Stimulated activated CD8-positive, alpha-beta memory T cell treated with anti-CD3 and anti-CD28 coated beads, Interleukin-2, amount 100 ng/mL, for 1 hour (primary cell): ENCODE data around the gene TMF1.
A peak's percentile ranks its signal among the peaks of the same experiment; 100 is the strongest.

Source experiments
- DNase-seq, 2 donors: peaks; one replicate each; pipeline ENCODE4 v3.0.0-alpha.2; 2020; ENCODE audit warnings: low read depth in 2 of 2

The TMF1 gene

GRCh38 chr3:69051756-69052471 is at the start of gene TMF1:
TMF1 (minus strand) TSS chr3:69052333; CDS start chr3:69052086, 247 bp downstream.
- DNase-seq: peak; percentile 95 to 97

DNA sequence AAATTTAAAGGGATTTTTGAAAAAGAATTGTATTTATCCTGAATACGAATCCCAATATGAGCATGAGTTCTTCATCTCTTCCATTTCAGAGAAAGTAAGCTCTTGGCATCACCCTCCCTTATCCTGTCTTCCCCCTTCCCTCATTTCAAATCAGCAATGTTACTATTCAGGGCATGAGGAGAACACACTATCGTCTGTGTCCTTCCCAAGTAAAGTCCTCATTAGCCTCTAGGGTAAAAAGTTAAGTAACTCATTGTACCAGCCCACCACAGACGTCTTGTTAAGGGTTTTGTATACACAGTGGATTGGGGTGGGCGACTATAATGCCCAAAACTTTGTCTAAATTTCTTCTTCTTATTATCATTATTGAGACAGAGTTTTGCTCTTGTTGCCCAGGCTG is 47.4 kb upstream of the TMF1 start:
- no peak for DNase-seq

DNA sequence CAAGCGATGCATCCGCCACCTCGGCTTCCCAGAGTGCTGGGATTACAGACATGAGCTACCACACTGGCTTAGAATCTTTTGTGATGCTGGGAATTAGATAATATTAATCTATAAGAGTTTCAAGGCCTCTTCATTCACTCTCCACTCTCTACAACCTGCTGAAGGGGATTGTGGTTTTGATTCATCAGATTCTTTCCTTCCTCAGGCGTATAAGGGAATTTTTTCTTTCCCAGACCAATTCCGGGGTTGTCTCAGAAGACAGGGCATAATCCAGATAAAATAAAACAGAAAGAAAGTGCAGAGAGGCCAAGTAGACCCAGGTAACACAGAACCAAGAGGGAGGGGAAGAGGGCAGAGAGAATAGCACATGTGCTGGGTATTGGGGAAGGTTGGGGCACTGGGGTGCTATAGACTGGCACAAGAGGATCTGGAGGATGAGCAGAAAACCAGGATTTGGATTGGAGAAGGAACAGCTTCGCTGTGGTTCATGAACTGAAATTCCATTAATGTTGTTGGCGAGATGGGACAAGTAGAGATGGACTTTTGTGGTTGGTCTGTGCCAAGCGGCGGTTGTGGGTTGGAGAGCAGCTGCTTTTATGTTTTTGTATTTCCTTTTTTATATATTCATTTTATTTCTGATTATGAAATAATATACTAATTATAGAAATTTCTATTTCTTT is 45.4 kb upstream of the TMF1 start:
- DNase-seq: no peak

- DNase-seq: no peak
Measured at GRCh38 chr3:69096299-69096698, 44.2 kb upstream of the TMF1 start.

GRCh38 chr3:69095636-69096035 is 43.5 kb upstream of the TMF1 start:
- no peak for DNase-seq

GRCh38 chr3:69094467-69095205 is 42.5 kb upstream of the TMF1 start:
- no peak for DNase-seq

DNA sequence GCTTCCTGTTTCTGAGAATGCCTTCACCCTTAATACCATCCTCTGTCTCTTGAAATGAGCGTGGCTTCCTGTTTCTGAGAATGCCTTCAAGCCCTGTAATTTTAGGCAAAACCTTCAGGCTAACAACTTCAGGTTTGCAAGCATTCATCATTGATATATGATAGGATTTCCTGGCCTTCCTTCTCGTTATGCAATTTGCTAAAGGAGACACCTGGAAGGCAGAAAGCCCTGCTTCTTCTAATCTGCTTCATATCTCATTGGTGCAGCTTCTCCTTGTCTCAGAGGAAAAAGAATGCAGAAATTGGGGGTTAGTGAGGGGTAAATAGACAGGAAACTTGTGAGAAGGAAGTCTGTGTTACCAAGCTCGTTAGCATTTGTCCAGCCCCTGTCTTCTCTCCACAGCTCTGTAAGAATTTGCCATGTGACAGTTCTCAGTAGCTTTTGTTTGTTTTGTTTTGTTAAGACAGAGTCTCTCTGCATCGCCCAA is 39.9 kb upstream of the TMF1 start:
- DNase-seq: no peak

GRCh38 chr3:69091389-69092029 is 39.4 kb upstream of the TMF1 start:
- DNase-seq: no peak

- DNase-seq: no peak
Measured at GRCh38 chr3:69090021-69090420, 37.9 kb upstream of the TMF1 start.

GRCh38 chr3:69088063-69088462 is 35.9 kb upstream of the TMF1 start:
- DNase-seq: no peak

DNA sequence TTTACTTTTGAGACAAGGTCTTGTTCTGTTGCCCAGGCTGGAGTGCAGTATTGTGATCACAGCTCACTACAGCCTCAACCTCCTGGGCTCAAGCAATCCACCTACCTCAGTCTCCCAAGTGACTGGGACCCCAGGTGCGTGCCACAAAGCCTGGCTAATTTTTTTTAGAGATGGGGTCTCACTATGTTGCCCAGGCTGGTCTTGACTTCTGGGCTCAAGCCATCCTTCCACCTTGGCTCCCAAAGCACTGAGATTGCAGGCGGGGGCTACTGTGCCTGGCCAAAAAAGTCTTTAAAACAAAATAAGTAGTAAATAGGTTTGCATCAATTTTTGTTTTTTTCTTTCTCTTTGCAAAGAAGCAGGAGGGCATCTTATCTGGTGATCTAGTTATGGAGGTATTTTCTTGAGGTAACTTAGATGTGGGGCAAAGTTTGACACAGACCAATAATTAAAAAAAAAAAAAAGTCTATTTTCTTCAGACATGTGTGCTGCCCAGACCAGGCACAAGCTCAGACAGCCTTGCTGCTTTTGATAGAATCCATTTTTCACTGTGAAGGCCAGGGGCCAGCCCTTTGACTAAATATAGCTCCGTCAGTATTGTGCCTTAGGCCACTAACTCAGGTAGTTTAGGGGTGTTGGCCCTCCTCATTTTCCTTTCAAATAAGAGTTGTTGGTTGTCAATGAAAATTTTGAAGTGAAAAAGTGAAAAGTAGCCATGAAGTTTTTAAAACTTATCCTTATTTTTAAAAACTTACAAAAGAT is 35.1 kb upstream of the TMF1 start:
- no peak for DNase-seq

- peak; percentile 44 to 64 for DNase-seq
Measured at GRCh38 chr3:69085833-69086722, 33.9 kb upstream of the TMF1 start.

GRCh38 chr3:69085168-69085832 is 33.2 kb upstream of the TMF1 start:
- DNase-seq: no peak

DNA sequence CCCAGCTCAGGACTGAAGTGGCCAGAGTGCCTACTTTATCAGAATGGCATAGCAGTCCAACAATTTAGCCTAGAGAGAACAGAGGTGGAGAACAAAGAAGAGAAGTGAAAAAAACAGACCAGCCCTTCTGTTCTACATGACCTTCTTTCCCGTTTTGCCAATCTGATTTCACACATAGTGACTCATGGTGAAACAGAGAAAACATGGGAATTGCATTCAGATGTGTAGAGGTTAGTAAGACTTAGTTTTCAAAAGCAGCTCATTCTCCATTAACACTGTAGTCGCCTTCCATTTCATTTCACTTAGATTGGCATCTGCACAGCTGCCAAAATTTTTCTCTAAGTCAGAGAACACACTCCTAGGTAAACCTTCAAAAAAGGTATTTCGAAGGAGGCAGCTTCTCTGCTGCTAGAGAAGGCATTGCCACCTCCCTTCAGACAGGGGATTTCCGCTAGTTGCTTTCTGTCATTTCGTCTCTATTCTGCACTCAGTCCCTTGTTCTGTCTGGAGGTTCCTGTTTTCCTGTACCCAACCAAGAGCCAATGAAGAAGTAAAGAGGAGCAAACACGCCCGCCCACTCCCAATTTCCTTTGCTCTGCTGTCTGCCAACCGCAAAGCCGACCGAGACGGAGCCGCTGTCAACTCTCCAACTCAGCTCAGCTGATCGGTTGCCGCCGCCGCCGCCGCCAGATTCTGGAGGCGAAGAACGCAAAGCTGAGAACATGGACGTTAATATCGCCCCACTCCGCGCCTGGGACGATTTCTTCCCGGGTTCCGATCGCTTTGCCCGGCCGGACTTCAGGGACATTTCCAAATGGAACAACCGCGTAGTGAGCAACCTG is 32.4 kb upstream of the TMF1 start, which contains the start of gene ARL6IP5:
Gene ARL6IP5 (plus strand): TSS at position 612 of the 842 bp plus-strand sequence. CDS start 111 bp downstream, at position 723.
- DNase-seq: peak; percentile 75 to 81

DNA sequence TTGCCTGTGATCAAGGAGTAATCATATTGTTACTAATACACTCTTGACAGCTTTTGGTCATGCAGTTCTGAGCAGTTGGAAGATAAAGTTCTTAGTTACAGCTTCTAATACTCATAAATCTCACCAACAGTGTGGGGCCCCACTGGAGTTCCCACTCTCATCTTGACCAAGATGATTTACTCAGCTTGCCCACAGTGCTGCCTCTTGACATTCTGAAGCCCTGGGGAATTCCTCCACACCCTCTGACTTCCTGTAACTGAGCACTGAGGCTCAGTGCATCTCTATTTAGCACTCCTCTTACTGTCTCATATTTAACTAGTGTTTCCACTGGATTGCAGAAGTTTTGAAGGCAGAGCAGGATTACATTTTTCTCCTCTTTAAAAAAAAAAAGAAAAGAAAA is 30.7 kb upstream of the TMF1 start:
- DNase-seq: no peak

- DNase-seq: no peak
Measured at GRCh38 chr3:69082361-69082760, 30.2 kb upstream of the TMF1 start.

GRCh38 chr3:69081583-69082262 is 29.6 kb upstream of the TMF1 start:
- no peak for DNase-seq
